ENCODE measurements around the gene GPR22. TPM values are rescaled to one million over a fixed set of nuclear protein-coding genes. Genes with fewer than 3 reads are reported as not detected.

The GPR22 gene
- total RNA-seq, 1 donor: under 0.01 TPM

GRCh38 chr7:107472116-107472515 lies 2.3 kb downstream of the GPR22 start:
- no peak overlapping the region for H3K4me3 ChIP-seq (ENCODE audit: low read depth, low read length)
- no peak for DNase-seq (ENCODE audit: low read depth)
- TF ChIP-seq, protein P1, sequence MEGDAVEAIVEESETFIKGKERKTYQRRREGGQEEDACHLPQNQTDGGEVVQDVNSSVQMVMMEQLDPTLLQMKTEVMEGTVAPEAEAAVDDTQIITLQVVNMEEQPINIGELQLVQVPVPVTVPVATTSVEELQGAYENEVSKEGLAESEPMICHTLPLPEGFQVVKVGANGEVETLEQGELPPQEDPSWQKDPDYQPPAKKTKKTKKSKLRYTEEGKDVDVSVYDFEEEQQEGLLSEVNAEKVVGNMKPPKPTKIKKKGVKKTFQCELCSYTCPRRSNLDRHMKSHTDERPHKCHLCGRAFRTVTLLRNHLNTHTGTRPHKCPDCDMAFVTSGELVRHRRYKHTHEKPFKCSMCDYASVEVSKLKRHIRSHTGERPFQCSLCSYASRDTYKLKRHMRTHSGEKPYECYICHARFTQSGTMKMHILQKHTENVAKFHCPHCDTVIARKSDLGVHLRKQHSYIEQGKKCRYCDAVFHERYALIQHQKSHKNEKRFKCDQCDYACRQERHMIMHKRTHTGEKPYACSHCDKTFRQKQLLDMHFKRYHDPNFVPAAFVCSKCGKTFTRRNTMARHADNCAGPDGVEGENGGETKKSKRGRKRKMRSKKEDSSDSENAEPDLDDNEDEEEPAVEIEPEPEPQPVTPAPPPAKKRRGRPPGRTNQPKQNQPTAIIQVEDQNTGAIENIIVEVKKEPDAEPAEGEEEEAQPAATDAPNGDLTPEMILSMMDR (IDR thresholded peaks at IDR 0.05; ENCODE audit: insufficient read depth, low read depth, low read length): no peak

DNA sequence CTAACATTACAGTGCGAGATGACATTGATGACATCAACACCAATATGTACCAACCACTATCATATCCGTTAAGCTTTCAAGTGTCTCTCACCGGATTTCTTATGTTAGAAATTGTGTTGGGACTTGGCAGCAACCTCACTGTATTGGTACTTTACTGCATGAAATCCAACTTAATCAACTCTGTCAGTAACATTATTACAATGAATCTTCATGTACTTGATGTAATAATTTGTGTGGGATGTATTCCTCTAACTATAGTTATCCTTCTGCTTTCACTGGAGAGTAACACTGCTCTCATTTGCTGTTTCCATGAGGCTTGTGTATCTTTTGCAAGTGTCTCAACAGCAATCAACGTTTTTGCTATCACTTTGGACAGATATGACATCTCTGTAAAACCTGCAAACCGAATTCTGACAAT lies 4.3 kb downstream of the GPR22 start:
- H3K4me3 ChIP-seq (ENCODE audit: low read depth, low read length): no peak overlapping the region
- TF ChIP-seq, protein P1 (IDR thresholded peaks at IDR 0.05; ENCODE audit: insufficient read depth, low read depth, low read length): no peak
- DNase-seq (ENCODE audit: low read depth): no peak

DNA sequence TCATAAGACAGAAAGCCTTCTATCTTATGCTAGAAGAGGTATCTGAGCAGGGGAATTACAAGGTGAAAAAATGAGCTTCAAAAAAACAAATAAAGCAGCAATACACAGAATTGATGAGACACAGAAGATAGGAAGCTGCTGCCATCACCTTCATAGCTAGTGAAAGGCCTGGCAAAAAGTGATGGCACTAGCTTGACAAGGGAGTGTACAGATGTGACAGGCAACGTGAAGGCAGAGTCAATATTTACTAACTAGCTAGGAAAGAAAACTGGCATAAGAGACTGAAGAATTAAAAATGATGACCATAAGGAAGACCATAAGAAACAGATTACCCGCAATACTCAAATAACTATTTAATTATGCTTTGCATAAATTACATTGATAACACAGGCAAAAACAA lies 9.4 kb downstream of the GPR22 start:
- TF ChIP-seq, protein P1 (IDR thresholded peaks at IDR 0.05; ENCODE audit: insufficient read depth, low read depth, low read length): no peak
- no peak overlapping the region for H3K4me3 ChIP-seq (ENCODE audit: low read depth, low read length)
- no peak for DNase-seq (ENCODE audit: low read depth)

GRCh38 chr7:107480932-107481331 lies 11.1 kb downstream of the GPR22 start:
- no peak for DNase-seq (ENCODE audit: low read depth)
- TF ChIP-seq, protein P1 (IDR thresholded peaks at IDR 0.05; ENCODE audit: insufficient read depth, low read depth, low read length): no peak
- no peak overlapping the region for H3K4me3 ChIP-seq (ENCODE audit: low read depth, low read length)

- H3K4me3 ChIP-seq (ENCODE audit: low read depth, low read length): no peak overlapping the region
- TF ChIP-seq, protein P1 (IDR thresholded peaks at IDR 0.05; ENCODE audit: insufficient read depth, low read depth, low read length): no peak
- no peak for DNase-seq (ENCODE audit: low read depth)
Observed at GRCh38 chr7:107482571-107482970, 12.7 kb downstream of the GPR22 start.

DNA sequence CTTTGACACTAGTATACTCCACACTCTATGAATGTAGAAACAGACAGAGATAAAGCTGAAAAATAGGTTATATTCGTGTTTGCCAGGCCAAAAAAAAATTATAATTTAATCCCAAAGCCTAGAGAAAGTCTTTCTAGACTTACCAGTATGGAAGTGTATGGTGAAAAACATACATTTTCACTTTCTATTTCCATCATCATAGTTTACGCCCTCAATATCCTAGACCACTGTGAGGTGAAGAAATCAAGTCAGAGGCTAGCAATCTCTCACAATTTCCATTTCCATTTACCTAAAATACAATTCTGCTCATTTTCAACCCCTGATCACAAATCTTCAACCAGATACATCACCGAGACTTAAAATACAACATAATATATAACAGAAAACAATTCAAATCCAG lies 16.2 kb downstream of the GPR22 start:
- no peak overlapping the region for H3K4me3 ChIP-seq (ENCODE audit: low read depth, low read length)
- TF ChIP-seq, protein P1 (IDR thresholded peaks at IDR 0.05; ENCODE audit: insufficient read depth, low read depth, low read length): no peak
- DNase-seq (ENCODE audit: low read depth): no peak

GRCh38 chr7:107492875-107493274 lies 23.0 kb downstream of the GPR22 start:
- no peak overlapping the region for H3K4me3 ChIP-seq (ENCODE audit: low read depth, low read length)
- TF ChIP-seq, protein P1 (IDR thresholded peaks at IDR 0.05; ENCODE audit: insufficient read depth, low read depth, low read length): no peak
- no peak for DNase-seq (ENCODE audit: low read depth)
